ENCODE results near the gene HIP1. TPM values are rescaled to one million over a fixed set of nuclear protein-coding genes. Genes with fewer than 3 reads are reported as not detected.

The HIP1 gene
- total and polyA plus RNA-seq, 7 donors, result 1.2 to 11.9 (median 7.2) TPM

- no peaks in the 10 kb centered on the region for H3K27me3 ChIP-seq
- TF ChIP-seq POLR2A (IDR thresholded peaks at IDR 0.05), result no peak
- TF ChIP-seq EP300 (IDR thresholded peaks at IDR 0.05), result no peak
- TF ChIP-seq POLR2AphosphoS5 (IDR thresholded peaks at IDR 0.05), result no peak
- no peak for TF ChIP-seq CTCF (IDR thresholded peaks at IDR 0.05)
- no peaks in the 10 kb centered on the region for H3K9me3 ChIP-seq
- no peak overlapping the region for H3K27ac ChIP-seq
- no peaks in the 10 kb centered on the region for H3K36me3 ChIP-seq
- no peaks in the 10 kb centered on the region for H3K4me1 ChIP-seq
- no peak overlapping the region for H3K4me3 ChIP-seq
- 65 to 74% methylated on average over 12 of the region's 12 CpGs for WGBS, 2 donors
- no peak for DNase-seq
- intact Hi-C loops (cut with DNase I), result no loop called here
These were observed 76.0 kb downstream of the HIP1 start for GRCh38 chr7:75662579-75663301.

- no peaks in the 10 kb centered on the region for H3K4me1 ChIP-seq
- DNase-seq, result no peak
- 93 to 94% methylated on average over 13 of the region's 13 CpGs for WGBS, 2 donors
These were observed 78.0 kb downstream of the HIP1 start for GRCh38 chr7:75660566-75661215.

GRCh38 chr7:75658802-75659201 lies 79.9 kb downstream of the HIP1 start:
- 91 to 94% methylated on average over 4 of the region's 4 CpGs for WGBS, 2 donors
- Histone ChIP-seq H3K27ac (no peak overlapping the region), H3K27me3 (no peaks in the 10 kb centered on the region), H3K4me1 (no peaks in the 10 kb centered on the region), H3K9me3 (no peaks in the 10 kb centered on the region), H3K4me3 (no peak overlapping the region), H3K36me3 (no peaks in the 10 kb centered on the region)
- TF ChIP-seq POLR2AphosphoS5 (IDR thresholded peaks at IDR 0.05), result no peak
- no peak for TF ChIP-seq CTCF (IDR thresholded peaks at IDR 0.05)
- TF ChIP-seq POLR2A (IDR thresholded peaks at IDR 0.05), result no peak
- no peak for TF ChIP-seq EP300 (IDR thresholded peaks at IDR 0.05)
- intact Hi-C loops (cut with DNase I), result no loop called here
- DNase-seq, result no peak

More at GRCh38 chr7:75660566-75661215, 78.0 kb downstream of the HIP1 start:
- TF ChIP-seq CTCF (IDR thresholded peaks at IDR 0.05), result no peak
- no peak for TF ChIP-seq POLR2AphosphoS5 (IDR thresholded peaks at IDR 0.05)
- no peak for TF ChIP-seq POLR2A (IDR thresholded peaks at IDR 0.05)
- H3K27ac ChIP-seq, result no peak overlapping the region
- intact Hi-C loops (cut with DNase I), result no loop called here
- H3K9me3 ChIP-seq, result no peaks in the 10 kb centered on the region
- H3K36me3 ChIP-seq, result no peaks in the 10 kb centered on the region
- H3K27me3 ChIP-seq, result no peaks in the 10 kb centered on the region
- no peak overlapping the region for H3K4me3 ChIP-seq

GRCh38 chr7:75658369-75658768 lies 80.4 kb downstream of the HIP1 start:
- H3K4me1 ChIP-seq, result no peaks in the 10 kb centered on the region
- DNase-seq, result no peak
- TF ChIP-seq EP300 (IDR thresholded peaks at IDR 0.05), result no peak
- TF ChIP-seq POLR2AphosphoS5 (IDR thresholded peaks at IDR 0.05), result no peak
- TF ChIP-seq POLR2A (IDR thresholded peaks at IDR 0.05), result no peak
- TF ChIP-seq CTCF (IDR thresholded peaks at IDR 0.05), result no peak

More at GRCh38 chr7:75658369-75658768, 80.4 kb downstream of the HIP1 start:
- no peaks in the 10 kb centered on the region for H3K27me3 ChIP-seq
- H3K9me3 ChIP-seq, result no peaks in the 10 kb centered on the region
- intact Hi-C loops (cut with DNase I), result no loop called here
- no peak overlapping the region for H3K27ac ChIP-seq
- H3K36me3 ChIP-seq, result no peaks in the 10 kb centered on the region
- H3K4me3 ChIP-seq, result no peak overlapping the region
- 86 to 91% methylated on average over 10 of the region's 10 CpGs for WGBS, 2 donors

Data from sigmoid colon (tissue), 7 donors.